Ecto neural progenitor cell (in vitro differentiated cells): ENCODE results near the gene TRPM5.

Source experiments
- DNase-seq: peaks from one replicate; pipeline ENCODE4 v3.0.0-alpha.2; 2018; ENCODE audit warnings: low spot score

TRPM5 gene

GRCh38 chr11:2436013-2436520, 8.2 kb downstream of the TRPM5 start:
- DNase-seq = no peak

GRCh38 chr11:2435288-2436012, 8.9 kb downstream of the TRPM5 start:
- DNase-seq = no peak

GRCh38 chr11:2434506-2435255, 9.6 kb downstream of the TRPM5 start:
- no peak for DNase-seq

- DNase-seq = no peak
These were observed 10.3 kb downstream of the TRPM5 start for GRCh38 chr11:2434008-2434407.

GRCh38 chr11:2433106-2433925, 11.0 kb downstream of the TRPM5 start:
- no peak for DNase-seq

GRCh38 chr11:2432628-2433071, 11.7 kb downstream of the TRPM5 start:
- DNase-seq = no peak

- no peak for DNase-seq
These were observed 12.1 kb downstream of the TRPM5 start for GRCh38 chr11:2432171-2432621.

- DNase-seq = no peak
These were observed 12.9 kb downstream of the TRPM5 start for GRCh38 chr11:2431395-2431794.

GRCh38 chr11:2428322-2428795, 16.0 kb downstream of the TRPM5 start:
- DNase-seq = peak; percentile 86

- no peak for DNase-seq
These were observed 16.5 kb downstream of the TRPM5 start for GRCh38 chr11:2427721-2428321.

- no peak for DNase-seq
These were observed 17.3 kb downstream of the TRPM5 start for GRCh38 chr11:2426826-2427521.

- no peak for DNase-seq
These were observed 18.1 kb downstream of the TRPM5 start for GRCh38 chr11:2426221-2426620.

GRCh38 chr11:2425506-2425905, 18.8 kb downstream of the TRPM5 start:
- DNase-seq = no peak

- DNase-seq = no peak
These were observed 19.4 kb downstream of the TRPM5 start for GRCh38 chr11:2424811-2425495.

GRCh38 chr11:2423157-2424025, 20.9 kb downstream of the TRPM5 start:
- no peak for DNase-seq

- no peak for DNase-seq
These were observed 21.7 kb downstream of the TRPM5 start for GRCh38 chr11:2422461-2423156.

- DNase-seq = no peak
These were observed 22.3 kb downstream of the TRPM5 start for GRCh38 chr11:2421996-2422395.

- DNase-seq = no peak
These were observed 22.9 kb downstream of the TRPM5 start for GRCh38 chr11:2421226-2421994.
